ENCODE results near the gene CALML6.
"Not testable (repeated sequence)": the region's sequence is repeated elsewhere in the genome, so short reads cannot be mapped to it uniquely, and the experiment has no call there.

Gene CALML6

DNA sequence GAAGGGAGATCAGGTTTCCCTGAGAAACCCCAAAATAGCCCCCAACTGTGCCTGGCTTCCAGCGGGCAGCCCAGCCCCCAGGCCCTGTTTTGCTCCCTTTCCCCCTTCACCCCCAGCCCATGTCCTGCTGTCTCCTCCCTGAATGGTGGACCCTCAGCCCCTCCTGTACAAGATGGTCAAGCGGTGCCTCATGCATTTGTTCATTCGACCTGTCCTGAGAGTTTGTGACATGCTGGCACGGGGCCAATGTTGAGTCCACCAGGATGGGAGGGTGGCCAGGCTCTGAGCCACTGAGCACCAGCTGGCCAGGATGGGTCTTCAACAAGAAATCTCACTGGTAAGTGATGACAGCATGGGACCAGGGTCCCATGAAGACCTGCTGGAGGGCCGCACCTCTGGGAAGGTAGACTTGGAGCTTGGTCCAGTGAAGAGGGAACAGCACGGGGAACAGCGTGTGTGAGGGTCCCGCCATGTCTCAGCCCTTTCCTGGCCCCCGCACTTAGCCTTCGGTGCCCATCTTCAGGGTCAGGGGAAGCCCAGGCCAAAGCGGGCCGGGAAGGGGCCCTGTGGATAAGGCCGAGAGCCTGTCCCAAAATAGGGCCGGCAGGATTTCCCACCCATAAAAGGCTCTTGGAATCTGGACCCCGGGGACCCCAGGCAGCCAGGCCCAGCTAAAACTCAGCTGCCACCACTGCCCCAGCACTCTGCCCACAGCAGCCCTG lies at the start of gene CALML6:
Gene CALML6 (plus strand): TSS at position 290 of the 722 bp plus-strand sequence. CDS start 21 bp downstream, at position 311.
- DNase-seq (ENCODE audit: low read depth in 2 of 2) = no peak

GRCh38 chr1:1867164-1867563 lies 47.9 kb upstream of the CALML6 start:
- DNase-seq (ENCODE audit: low read depth in 2 of 2) = no peak

- DNase-seq (ENCODE audit: low read depth in 2 of 2) = no peak
These were observed 45.6 kb upstream of the CALML6 start for GRCh38 chr1:1869469-1869868.

DNA sequence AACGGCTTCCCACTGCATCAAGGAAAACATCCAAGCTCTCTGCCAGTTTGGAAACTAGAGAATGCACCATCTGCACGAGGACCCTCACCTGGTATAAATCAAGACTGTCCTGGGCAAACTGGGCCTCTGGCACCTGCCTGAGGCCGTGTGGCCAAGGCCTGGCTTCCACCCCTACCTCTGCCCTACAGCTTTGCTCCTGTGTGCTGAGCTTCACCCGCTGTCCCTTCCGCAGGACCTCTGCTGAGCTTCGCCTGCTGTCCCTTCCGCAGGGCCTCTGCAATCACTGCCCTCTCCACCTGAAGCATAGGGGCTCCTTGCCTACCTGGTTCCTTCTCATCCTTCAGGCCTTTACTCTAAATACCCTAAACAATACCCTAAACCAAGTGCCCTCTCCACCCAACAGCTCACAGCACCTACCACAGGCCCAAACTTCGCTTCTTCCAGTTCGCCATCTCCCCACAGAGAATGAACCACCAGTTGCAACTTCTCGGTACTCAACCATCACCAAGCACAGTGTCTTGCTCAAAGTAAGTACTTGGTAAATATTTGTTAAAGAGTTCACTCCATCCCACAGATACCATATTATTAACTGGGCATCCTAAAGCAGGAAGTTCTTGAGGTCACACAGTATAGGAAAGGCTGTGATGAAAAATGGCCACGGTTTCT lies 42.6 kb upstream of the CALML6 start:
- DNase-seq (ENCODE audit: low read depth in 2 of 2) = no peak

- no peak for DNase-seq (ENCODE audit: low read depth in 2 of 2)
These were observed 41.9 kb upstream of the CALML6 start for GRCh38 chr1:1873186-1873585.

DNA sequence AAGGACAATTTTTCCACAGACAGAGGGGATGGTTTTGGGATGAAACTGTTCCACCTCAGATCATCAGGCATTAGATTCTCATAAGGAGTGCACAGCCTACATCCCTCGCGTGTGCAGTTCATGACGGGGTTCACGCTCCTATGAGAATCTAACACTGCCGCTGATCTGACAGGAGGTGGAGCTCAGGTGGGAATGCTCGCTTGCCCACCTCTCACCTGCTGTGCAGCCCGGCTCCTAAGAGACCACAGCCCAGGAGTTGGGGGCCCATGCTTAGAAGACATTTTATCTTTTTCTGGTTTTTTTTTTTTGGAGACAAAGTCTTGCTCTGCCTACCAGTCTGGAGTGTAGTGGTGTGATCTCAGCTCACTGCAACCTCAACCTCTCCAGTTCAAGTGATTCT lies 40.2 kb upstream of the CALML6 start:
- DNase-seq (ENCODE audit: low read depth in 2 of 2) = no peak

GRCh38 chr1:1875932-1876331 lies 39.1 kb upstream of the CALML6 start:
- peak in 1 of 2 donors; percentile 24 for DNase-seq (ENCODE audit: low read depth in 2 of 2)

DNA sequence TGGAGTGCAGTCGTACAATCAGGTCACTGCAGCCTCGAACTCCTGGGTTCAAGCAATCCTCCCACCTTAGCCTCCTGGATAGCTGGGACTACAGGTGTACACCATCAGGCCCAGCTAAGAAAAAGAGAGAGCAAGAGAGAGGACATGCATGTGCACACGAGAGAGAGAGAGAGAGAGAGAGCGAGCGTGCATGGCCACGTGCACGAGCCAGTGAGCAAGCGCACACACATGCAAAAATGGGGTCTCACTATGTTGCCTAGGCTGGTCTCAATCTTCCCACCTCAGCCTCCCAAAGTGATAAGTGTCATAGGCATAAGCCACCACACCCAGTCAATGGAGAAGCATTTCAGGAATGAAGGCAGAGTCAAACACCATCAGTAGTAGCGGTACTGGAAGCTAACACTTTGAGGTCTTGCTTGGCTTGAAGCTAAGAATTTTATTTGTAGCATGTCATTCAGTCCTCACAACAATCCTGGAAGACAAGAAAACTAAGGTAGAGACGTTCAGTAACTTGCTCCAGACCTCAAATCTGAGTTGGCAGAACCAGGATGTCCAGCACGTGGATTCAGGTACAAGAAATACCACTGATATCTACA lies 38.6 kb upstream of the CALML6 start:
- no peak for DNase-seq (ENCODE audit: low read depth in 2 of 2)

GRCh38 chr1:1877865-1878436 lies 37.1 kb upstream of the CALML6 start:
- no peak for DNase-seq (ENCODE audit: low read depth in 2 of 2)

DNA sequence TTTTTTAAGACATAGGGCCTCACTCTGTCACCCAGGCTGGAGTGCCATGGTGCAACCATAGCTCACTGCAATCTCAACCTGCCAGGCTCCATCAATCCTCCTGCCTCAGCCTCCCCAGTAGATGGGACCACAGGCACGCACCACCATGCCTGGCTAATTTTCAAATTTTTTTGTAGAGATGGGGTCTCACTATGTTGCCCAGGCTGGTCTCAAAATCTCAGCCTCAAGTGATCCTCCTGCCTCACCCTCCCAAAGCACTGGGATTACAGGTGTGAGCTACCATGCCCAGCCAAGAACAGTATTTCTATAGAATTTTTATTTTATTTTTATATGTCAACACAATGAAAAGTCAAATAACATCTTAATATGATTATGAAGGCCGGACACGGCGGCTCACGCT lies 35.1 kb upstream of the CALML6 start:
- DNase-seq (ENCODE audit: low read depth in 2 of 2) = no peak

GRCh38 chr1:1880617-1881312 lies 34.3 kb upstream of the CALML6 start:
- no peak for DNase-seq (ENCODE audit: low read depth in 2 of 2)

DNA sequence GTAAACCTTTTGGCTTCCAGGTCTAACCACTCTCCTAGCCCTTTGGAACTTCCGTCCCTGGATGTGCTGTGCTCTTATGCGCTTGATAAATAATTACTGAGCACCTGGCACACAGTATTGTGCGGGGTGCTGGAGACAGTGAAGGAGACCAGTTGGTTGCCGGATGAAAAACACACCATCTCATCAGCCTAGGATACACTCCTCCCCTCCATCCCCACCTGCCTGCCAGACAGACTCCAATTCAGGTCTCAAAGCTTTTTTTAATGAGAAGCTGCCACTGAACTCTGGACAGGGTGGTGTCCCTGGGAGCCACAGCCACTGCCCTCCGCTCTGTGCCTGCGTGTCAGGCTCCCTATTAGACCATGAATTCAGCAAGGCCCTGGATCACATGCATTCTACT lies 33.3 kb upstream of the CALML6 start:
- DNase-seq (ENCODE audit: low read depth in 2 of 2) = no peak

DNA sequence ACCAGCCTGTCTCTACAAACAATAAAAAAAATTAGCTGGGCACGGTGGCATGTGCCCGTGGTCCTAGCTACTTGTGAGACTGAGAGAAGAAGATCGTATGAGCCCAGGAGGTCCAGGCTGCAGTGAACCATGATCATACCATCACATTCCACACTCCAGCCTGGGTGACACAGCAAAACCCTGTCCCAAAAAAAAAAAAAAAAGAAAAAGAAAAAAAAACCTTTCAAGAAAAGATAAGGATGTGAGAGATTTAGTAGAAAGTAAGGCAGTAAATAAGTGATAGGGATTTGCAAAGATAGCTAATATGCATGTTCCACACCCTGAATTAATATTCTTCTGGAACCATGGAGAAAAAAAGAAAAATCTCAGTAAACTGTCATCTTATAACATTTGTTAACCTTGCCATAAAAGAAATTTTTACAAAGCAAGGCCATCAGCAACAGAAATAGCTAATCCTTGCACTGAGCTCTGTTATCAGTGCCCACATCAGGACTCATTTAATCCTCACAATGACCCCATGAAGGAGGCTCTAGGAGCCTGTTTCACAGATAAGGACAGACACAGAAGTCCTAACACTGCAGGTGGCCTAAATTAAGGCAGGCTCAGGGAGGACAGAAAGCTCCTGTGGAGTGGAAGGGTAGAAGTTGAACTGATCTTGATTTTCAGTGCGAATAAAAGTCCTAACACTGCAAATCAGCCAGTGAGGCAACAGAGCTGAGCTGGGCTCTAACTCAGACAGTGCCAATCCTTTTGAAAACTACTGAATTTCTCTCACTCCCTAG lies 31.8 kb upstream of the CALML6 start:
- DNase-seq (ENCODE audit: low read depth in 2 of 2) = no peak

DNA sequence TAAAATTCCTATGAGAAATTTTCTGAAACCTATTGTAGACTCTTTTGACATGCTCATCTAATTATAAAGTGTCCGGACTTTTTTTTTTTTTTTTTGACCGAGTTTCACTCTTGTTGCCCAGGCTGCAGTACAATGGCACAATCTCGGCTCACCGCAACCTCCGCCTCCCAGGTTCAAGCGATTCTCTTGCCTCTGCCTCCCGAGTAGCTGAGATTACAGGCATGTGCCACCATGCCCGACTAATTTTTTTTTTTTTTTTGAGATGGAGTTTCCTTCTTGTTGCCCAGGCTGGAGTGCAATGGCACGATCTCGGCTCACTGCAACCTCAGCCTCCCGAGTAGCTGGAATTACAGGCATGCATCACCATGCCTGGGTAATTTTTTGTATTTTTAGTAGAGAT lies 31.2 kb upstream of the CALML6 start:
- DNase-seq (ENCODE audit: low read depth in 2 of 2) = not testable (repeated sequence)

- DNase-seq (ENCODE audit: low read depth in 2 of 2) = no peak
These were observed 25.8 kb upstream of the CALML6 start for GRCh38 chr1:1889090-1889750.

DNA sequence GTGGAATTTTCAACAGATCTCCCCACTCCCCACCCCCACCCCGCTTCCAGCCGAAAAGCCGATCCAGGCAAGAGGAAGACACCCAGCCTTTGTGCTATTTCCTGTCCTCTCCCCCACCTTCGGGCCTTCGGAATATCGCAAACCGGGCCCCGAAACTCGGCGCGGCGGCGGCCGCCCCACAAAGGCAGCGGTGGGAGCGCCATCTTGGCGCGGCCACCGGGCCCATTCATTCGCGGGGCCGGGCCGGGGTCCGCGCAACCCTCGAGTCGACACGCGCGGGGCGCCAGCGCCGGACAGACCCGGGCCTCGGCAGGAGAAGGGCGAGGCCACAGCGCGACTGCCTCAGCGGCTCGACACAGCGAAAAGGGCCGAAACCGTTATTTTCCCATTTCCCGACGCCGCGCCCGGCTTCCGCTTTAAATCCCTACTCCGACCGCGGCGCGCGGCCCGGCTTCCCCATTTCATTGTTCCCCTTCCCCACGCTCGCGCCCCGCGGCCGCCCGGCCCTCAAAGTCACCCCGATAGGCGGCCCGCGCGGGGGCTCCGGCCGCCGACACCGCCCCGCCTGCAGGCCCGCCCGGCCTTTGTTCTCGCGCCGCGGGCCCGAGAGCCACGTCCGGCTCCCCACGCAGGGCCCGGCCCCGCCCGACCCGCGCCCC lies 25.1 kb upstream of the CALML6 start:
- DNase-seq (ENCODE audit: low read depth in 2 of 2) = peak in 1 of 2 donors; percentile 37

DNA sequence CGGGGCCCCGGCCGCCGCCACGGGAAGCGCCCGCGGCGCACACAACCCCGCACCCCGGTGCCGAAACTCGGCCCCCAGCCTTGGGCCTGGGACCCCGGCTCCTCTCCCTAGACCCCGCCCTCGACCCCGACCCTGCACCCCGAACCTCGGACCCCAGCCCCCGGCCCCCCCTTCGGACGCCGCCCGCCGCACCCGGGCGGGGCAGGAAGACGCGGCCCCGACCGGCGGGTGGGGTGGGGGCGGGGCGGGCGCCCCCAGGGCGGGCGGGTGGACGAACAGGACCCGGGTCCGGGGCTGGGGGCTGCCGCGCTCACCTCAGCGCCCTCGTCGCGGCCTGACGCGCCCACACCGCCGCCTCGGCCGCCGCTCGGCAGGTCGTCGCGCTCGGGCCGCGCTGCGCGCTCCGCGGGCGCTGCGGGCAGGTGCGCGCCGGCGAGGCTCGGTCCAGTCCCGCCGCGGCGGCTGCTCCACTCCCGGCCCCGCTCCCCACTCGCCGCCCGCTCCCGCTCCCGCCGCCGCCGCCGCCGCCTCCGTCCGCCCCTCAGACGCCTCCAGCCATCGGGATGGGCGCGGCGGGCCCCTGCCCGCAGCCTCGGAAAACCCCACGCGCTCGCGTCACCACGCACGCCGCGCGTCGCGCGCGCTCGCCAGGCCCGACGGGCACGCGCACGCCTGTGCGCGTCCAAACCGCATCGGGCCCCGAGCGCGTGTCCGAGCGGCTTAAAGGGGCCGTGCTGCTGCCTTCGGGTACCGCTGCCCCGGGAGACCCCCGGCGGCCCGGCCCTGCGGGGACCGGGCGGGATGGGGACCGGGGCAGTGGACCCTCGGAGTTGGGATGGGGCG lies 24.3 kb upstream of the CALML6 start, which contains the start of gene GNB1:
Gene GNB1 (minus strand): TSS at position 582 of the 843 bp plus-strand sequence. CDS start 65,634 bp downstream, outside the sequence.
- DNase-seq (ENCODE audit: low read depth in 2 of 2) = peak; percentile 76 to 83

DNA sequence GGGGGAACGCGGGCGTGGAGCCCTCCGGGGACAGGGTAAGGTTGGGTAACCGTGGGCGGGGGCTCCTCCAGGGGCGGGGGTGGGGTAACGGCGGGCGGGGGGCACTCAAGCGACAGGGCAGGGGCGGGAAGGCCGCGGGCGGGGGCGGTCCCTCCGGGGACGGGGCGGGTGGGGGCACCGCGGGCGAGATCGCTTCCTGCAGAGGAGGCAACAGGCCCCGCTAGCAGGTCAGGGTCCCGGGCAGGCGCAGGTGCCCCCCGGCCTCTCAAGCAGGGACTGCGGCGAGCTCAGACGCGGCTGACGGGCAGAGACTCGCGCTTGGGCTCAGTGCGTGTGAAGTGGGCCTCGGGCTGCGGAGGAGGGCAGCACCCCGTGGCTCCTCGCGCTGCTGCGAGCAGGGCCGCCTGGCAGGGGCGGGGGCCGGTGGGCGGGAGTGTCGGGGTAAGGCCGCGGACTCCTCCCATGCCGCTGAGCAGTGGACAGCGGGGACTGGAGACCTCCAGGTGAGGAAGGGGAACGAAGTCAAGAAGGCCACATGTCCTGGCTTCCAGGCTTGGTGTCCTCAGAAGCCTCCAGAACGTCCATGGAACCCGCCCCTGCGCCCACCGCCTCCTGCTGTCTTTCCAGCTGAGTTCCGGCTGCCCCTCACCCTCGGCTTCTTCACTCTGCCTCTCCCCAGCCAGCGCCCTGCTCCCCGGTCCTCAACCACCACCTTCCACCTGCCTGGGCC lies 23.5 kb upstream of the CALML6 start:
- DNase-seq (ENCODE audit: low read depth in 2 of 2) = peak; percentile 62 to 64
